Anterior cingulate cortex (tissue), 58 donors: ENCODE measurements around the gene BCR.
A peak's percentile ranks its signal among the peaks of the same experiment; 100 is the strongest.

Experiments
- DNase-seq, 58 donors: peaks; one replicate each; lab custom pipeline; 2025; lab: John Stamatoyannopoulos, UW

The BCR gene

DNA sequence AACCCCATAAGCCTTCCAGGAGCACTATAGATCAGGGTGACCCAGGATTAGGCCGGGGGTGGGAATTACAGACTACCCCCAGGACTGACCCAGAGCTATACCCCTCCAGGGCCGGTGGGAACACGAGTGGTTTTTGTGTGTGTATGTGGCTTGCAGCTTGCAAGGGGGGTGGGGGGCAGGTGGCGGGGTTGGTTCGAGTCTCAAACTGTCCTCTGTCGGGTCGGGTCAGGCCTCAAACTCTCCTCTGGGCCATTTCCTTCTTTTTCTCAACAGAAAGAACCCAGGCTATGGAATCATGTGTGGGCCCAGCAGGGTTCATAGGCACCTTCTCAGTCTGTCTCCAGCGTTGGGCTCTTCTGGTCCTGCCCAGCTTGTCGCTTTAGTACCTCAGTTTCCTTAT, 58.4 kb downstream of the BCR start:
- DNase-seq: no peak

DNA sequence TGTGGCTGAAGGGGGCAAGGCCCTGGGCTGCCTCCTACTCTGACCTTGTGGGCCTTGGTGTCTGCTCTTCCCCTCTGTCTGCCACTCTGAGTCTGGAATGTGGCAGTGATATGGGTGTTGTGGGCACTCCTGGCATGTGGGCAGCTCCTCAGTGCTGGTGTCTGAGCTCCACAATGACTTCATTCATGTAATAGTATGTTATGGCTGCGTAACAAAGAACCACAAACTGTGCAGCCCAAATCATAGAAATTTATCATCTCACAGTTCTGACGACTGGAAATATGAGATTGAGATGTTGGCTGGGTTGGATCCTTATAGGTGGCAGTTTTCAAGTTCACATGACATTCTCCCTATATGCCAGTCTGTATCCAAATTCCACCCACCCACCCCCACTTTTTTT, 59.1 kb downstream of the BCR start:
- no peak for DNase-seq

DNA sequence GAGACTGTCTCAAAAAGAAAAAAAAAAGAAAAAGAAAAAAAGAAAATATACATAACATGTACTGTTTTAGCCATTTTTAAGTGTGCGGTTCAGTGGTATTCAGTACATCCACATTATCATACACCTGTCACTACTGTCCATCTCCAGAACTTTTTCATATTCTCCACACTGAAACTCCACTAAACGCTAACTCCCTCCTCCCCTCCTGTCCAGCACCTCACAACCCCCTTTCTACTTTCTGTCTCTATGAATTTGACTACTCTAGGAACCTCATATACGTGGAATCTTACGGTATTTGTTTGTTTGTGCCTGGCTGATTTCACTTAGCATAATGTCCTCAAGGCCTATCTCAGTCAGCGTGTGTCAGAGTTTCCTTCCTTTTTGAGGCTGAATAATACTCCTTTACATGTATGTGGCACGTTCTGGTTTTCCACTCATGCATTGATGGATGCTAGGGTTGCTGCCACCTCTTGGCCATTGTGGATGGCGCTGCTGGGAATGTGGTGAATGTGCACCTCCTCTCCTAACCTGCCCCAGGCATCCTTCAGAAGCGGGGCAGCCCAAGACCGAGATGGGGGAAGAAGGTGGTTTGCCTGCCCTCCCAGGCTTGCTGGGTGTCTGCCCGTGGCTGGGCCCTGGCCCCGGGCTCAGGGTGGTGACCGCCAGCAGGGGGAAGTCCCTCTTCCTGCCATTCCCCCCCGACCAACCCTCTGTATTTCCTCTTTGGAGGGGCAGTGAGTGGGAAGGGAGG, 60.5 kb downstream of the BCR start:
- DNase-seq: no peak

DNA sequence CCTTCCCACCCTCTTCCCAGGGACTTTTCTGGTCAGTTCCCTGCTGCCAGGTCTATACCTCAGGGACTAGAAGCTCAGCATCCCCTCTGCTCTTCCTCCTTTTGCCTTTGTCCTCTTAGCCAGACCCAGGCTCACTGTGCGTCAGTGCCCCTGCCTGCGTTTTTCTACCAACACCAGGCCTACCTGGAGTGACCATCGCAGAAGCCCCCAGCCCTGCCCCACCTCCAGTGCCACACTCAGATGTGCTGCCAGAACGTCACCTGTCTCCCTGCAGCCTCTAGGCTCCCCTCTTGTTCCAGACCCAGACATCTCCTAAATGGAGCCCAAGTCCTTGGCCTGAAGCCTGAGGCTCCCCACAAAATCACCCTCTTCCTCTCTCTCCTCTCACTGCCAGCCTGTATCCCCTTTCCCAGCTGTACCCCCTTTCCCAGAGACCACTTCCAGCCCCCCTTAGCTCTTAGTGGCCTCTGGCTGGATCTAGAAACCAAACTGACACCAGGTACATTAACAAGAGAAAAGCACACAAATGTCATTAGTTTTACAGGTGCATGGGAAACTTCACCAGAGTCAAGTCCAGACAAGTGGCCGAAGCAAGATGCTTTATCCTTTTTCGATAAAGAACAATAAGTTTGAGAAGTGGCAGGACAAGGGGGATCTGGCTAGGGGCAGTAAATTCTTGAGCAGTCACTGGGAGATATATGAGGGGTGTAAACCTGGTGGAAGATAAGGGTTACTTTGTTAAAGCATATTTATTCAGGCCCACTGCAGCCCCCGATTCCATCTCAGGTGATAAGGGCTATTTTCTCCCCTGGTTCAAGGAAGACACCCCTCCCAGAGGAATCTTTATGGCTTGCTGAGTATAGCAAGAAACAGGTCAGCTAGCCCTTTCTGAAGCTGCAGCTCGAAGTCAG, 61.5 kb downstream of the BCR start:
- no peak for DNase-seq

DNA sequence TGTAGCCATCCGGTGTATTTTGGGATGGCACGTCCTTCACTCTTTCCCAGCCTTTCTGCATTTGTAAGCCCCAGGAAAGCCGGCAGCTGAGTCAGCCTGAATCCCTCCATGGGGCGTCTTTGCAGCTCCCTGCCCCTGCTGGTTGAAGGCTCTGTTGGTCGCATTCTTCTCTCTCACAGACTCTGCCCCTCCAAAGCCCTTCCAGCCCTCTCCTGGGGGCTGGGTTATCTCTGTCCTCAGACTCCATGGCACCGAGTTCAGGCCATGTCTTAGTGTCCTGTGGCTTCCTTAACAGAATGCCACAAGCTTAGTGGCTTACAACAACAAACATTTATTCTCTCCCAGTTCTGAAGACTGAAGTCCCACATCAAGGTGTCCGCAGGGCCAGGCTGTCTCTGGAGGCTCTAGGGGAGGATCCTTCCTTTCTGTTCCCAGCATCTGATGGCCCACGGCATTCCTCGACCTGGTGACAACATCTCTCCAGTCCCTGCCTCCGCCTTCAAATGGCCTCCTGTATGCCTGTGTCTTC, 62.2 kb downstream of the BCR start:
- DNase-seq: no peak

GRCh38 chr22:23243006-23243573, 62.8 kb downstream of the BCR start:
- DNase-seq: no peak

DNA sequence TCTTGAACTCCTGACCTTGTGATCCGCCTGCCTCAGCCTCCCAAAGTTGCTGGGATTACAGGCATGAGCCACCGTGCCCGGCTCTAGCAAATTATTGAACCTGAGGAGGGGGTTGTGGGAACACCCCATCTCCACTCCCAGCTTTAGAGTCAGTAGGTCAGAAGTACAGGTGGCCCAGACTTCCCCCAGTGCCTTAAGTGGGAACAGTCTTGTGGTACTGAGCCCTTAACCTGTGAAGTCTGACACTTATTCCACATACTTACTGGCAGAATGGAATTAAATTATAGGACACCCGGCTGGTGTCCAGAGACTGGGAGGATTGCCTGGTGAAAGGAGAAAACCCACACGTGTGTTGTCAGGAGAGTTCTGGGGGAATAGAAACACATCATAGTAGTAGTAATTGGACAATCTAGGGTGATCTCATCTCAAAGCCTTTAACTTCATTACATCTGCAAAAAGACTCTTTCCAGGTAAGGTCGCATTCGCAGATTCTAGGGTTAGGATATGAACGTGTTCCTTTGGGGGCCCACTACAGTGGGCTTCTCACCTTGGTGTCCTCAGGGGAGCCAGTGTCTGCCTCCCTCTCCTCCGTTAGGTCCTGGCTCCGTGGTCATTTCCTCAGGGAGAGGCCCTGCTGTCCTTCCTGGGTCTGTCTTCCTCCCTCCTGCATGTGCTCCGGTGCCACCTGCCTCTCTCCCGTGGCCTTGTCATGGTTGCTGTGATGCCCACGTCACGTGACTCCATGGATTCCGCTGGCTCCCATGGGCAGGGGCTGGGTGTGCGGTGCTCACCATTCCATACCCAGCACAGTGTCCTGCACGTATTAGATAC, 63.8 kb downstream of the BCR start:
- DNase-seq: no peak

GRCh38 chr22:23244690-23245044, 64.4 kb downstream of the BCR start:
- no peak for DNase-seq

- DNase-seq: peak in 1 of 58 donors; percentile 8
Observed at GRCh38 chr22:23245045-23245798, 64.9 kb downstream of the BCR start.

DNA sequence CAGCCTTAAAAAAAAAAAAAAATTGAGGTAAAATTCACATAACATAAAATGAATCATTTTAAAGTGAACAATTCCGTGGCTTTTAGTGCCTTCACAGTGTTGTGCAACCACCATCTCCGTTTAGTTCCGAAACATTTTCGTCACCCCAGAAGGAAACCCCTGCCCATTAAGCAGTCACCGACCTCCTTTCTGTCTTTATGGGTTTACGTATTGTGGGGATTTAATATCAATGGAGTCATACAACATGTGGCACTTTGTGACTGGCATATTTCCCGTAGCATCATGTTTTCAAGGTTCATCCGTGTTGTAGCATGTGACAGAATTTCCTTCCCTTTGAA, 65.5 kb downstream of the BCR start:
- no peak for DNase-seq

GRCh38 chr22:23246982-23247766, 66.9 kb downstream of the BCR start:
- no peak for DNase-seq

- no peak for DNase-seq
Observed at GRCh38 chr22:23248583-23248982, 68.3 kb downstream of the BCR start.

DNA sequence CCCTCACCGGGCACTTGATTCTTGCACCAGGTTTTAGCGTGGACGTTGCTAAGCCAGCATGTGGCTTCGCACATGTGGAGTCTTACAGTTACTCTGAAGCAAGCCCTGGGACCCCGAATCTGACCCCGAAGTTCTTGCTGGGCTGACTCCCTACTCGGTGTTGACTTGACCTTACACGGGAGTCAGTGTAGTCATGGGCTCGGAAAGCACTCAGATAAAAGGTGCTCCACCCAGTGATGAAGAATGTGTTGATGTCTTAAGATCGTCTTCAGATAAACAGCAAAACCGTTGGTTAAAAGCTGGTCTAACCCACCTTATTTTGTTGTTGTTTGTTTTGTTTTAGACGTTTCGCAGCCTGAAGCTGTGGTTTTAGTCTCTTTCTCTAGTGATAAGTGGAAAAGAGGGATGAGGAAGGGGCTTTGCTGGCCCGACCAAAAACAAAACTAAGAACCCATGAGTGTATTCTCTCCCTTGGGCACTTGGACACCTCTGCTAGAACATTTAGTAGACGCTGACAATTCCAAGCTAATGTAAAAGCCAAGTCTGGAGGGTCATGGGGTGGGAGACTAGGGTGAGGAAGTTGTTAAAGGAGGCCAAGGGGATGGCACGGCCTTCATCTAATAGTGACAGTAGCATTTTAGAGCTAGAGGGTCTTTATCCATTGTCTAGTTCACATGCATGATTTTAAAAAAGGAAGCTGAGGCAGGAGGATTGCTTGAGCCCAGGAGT, 69.9 kb downstream of the BCR start:
- no peak for DNase-seq

GRCh38 chr22:23250785-23251363, 70.6 kb downstream of the BCR start:
- DNase-seq: no peak

DNA sequence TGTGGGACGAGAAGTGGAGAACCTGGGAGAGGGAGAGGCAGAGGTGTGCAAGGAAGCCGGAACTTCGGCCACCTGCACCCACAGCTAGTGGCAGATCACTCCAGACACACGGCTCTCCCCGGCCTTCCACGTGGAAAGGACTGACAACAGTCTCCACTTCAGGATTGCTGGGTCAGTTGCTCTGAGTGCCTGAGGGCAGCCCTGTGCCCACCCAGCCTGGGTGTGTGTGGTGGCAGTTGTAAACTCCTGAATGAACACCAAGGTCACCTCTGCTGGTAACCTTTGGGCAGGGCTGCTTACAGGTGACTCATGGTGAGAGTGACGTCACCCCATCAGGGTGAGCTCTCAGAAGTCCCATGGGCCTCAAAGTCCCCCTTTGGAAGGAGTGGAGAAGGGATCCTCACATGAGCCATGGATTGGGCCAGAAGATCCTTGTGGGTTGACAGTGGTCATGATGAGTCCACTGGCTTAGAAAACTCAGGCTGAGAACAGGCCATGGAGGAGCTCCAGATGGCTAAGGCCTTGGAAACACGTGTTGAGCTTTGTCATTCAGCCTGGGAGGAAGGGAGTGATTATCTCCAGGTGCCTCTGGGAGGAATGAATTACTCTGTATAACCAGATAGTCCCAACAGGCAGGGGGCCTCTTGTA, 71.3 kb downstream of the BCR start:
- DNase-seq: no peak

- DNase-seq: no peak
Observed at GRCh38 chr22:23253475-23254055, 73.3 kb downstream of the BCR start.
